SK-N-SH (cell line): ENCODE data around the gene RTN4RL2.

Experiments
- CTCF ChIP-seq: fragments of 200-600 bp; sonication (generic); IDR thresholded peaks from 2 replicates; pipeline ENCODE4 v1.6.1; 2017; ENCODE audit warnings: antibody characterized with exemption, mild to moderate bottlenecking, moderate library complexity
- EZH2phosphoT487 ChIP-seq: fragments of 200-600 bp; sonication (generic); IDR thresholded peaks from 2 replicates; pipeline ENCODE4 v1.6.1; 2017; ENCODE audit warnings: low read depth, mixed run types, mild to moderate bottlenecking, antibody characterized with exemption, moderate library complexity, borderline replicate concordance
- MEF2A ChIP-seq: IDR thresholded peaks from 2 replicates; pipeline ENCODE4 v1.4.0; 2012; ENCODE audit warnings: low read depth, borderline replicate concordance
- RCOR1 ChIP-seq: fragments of 150-350 bp; IDR thresholded peaks from 2 replicates; pipeline ENCODE4 v1.6.1; 2017; ENCODE audit warnings: antibody characterized with exemption, low read length
- SIN3A ChIP-seq: IDR thresholded peaks from 2 replicates; pipeline ENCODE4 v1.6.1; 2012; ENCODE audit warnings: low read depth, mild to moderate bottlenecking, low read length, moderate library complexity, borderline replicate concordance
- SMC3 ChIP-seq: IDR thresholded peaks from 2 replicates; pipeline ENCODE4 v1.6.1; 2012; ENCODE audit warnings: low read depth, low read length, improper control_type of control experiment
- TAF1 ChIP-seq: IDR thresholded peaks from 2 replicates; pipeline ENCODE4 v1.6.1; 2012; ENCODE audit warnings: low read depth, mild to moderate bottlenecking, low read length, moderate library complexity, borderline replicate concordance

DNA sequence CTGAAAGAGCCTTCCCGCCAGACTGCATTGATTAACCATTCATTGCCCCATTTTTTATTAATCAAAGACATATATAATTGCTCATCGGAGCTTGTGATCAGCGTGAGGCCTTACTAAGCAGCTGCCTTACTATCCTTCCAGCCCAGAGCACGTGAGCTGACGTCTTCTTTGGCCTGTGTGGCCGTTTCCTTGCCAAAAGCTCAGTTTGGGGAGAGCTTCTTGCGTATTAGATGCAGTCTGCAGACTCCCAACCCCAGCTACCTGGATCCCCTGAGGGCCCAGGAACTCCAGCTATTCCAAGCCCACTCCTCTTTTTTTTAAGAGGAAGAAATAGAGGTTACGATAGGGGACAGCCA lies 32.6 kb upstream of the RTN4RL2 start:
- no peak for TF ChIP-seq CTCF
- no peak for TF ChIP-seq EZH2phosphoT487
- no peak for TF ChIP-seq SMC3
- no peak for TF ChIP-seq TAF1
- TF ChIP-seq RCOR1 = no peak
- no peak for TF ChIP-seq MEF2A
- TF ChIP-seq SIN3A = no peak
